HL-60 (cell line): ENCODE measurements around the gene TTLL13.

Experiments
- DNase-seq, 2 experiments: peaks; one replicate each; pipeline ENCODE4 v3.0.0-alpha.2; 2010 to 2020; ENCODE audit warnings: low read depth in 1 of 2, low spot score in 1 of 2
- H3K27ac ChIP-seq: fragments of 250-450 bp; sonication (Bioruptor Pico); replicated peaks from 2 replicates; pipeline ENCODE4 v1.5.1; 2020; ENCODE audit warnings: mild to moderate bottlenecking, moderate library complexity
- H3K27me3 ChIP-seq: fragments of 250-450 bp; sonication (Bioruptor Pico); 2 replicates; pipeline ENCODE4 v1.5.1; 2021; ENCODE audit warnings: mild to moderate bottlenecking, moderate library complexity; ENCODE audit not compliant: insufficient read depth, poor library complexity, severe bottlenecking
- H3K4me3 ChIP-seq: replicated peaks from 2 replicates; pipeline ENCODE4 v1.5.1; 2011; ENCODE audit warnings: mild to moderate bottlenecking, control low read depth, low read length; ENCODE audit not compliant: insufficient read depth
- CTCF ChIP-seq: IDR thresholded peaks from one replicate; pipeline ENCODE4 v1.5.1; 2011; ENCODE audit warnings: low read length, control low read depth, inconsistent platforms; ENCODE audit not compliant: insufficient read depth
- GABPA ChIP-seq: IDR thresholded peaks from 2 replicates; pipeline ENCODE4 v1.6.1; 2012; ENCODE audit warnings: low read depth
- POLR2AphosphoS5 ChIP-seq: IDR thresholded peaks from 2 replicates; pipeline ENCODE4 v1.6.1; 2012; ENCODE audit warnings: low read depth
- SPI1 ChIP-seq: IDR thresholded peaks from 2 replicates; pipeline ENCODE4 v1.6.1; 2012; ENCODE audit warnings: low read depth, mild to moderate bottlenecking, borderline replicate concordance
- TF ChIP-seq, protein P1 (sequence below): IDR thresholded peaks from 2 replicates; pipeline ENCODE4 v1.6.1; 2012; ENCODE audit warnings: low read depth; ENCODE audit not compliant: insufficient replicate concordance

Gene TTLL13

DNA sequence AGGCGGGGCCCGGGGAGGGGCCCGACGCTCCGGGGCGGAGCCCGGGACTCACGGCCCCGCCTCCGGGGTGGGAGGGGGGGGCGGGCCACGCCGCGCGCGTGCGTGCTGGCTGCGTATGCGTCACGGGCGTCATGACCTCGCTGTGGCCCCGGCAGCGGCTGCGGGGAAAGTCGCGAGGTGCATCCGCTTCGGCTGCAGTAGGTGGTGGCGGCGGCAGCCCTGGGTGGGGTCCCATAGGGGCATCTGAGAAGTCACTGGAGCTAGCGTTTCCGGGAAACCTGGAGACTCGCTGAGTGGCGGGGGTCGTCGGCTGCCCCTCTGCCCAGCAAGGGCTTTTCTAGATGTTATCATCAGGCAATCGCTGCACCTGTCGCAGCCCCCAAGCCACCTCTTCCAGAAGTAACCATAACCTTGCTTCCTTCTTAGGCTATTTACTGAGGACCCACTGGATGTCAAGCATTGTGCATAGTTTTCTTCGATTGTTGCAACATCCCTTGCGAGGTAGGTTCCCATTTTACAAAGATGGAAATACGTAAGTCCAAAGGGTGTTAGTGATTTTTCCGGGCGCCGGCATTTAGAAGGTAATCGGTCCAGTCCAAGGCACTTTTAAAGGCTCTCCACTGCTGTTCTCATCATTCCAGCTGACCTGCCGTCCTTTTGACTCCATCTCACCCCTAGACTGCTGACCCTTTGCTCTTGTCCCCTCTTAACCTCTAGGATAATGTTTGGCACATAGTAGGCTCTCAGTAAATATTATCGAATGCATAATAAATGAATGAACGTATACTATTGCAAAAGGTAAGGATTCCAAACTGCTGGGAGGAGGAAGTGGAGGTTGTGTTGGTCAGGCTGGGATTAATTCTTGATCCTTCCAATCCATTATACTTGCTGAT lies 15.0 kb upstream of the TTLL13 start, which contains the start of gene GDPGP1:
GDPGP1 (plus strand) TSS at position 114 of the 893 bp plus-strand sequence. CDS start 6,700 bp downstream, outside the sequence.
- no peak for DNase-seq
- no peaks in the 10 kb centered on the region for H3K27me3 ChIP-seq
- H3K4me3 ChIP-seq, result peak within 1 kb of the TSS; percentile 80
- TF ChIP-seq POLR2AphosphoS5 (peak; percentile 56; the same call in 1 of the 2 replicates), CTCF (no peak)
- peak within 1 kb of the TSS; percentile 80 for H3K27ac ChIP-seq

DNA sequence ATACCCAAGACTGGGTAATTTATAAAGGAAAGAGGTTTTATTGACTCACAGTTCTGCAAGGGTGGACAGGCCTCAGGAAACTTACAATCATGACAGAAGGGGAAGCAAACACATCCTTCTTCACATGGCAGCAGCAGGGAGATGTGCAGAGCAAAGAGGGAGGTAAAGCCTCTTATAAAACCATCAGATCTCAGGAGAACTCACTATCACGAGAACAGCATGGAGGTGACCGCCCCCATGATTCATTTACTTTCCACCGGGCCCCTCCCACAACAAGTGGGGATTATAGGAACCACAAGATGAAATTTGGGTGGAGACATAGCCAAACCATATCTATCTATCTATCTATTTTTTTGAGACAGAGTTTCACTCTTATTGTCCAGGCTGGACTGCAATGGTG lies 10.0 kb upstream of the TTLL13 start:
- DNase-seq, result no peak
- H3K27ac ChIP-seq, result no peak overlapping the region
- H3K4me3 ChIP-seq, result no peak overlapping the region
- H3K27me3 ChIP-seq, result no peaks in the 10 kb centered on the region
- TF ChIP-seq POLR2AphosphoS5 (no peak), GABPA (no peak), CTCF (no peak), SPI1 (no peak)
- TF ChIP-seq, protein P1, sequence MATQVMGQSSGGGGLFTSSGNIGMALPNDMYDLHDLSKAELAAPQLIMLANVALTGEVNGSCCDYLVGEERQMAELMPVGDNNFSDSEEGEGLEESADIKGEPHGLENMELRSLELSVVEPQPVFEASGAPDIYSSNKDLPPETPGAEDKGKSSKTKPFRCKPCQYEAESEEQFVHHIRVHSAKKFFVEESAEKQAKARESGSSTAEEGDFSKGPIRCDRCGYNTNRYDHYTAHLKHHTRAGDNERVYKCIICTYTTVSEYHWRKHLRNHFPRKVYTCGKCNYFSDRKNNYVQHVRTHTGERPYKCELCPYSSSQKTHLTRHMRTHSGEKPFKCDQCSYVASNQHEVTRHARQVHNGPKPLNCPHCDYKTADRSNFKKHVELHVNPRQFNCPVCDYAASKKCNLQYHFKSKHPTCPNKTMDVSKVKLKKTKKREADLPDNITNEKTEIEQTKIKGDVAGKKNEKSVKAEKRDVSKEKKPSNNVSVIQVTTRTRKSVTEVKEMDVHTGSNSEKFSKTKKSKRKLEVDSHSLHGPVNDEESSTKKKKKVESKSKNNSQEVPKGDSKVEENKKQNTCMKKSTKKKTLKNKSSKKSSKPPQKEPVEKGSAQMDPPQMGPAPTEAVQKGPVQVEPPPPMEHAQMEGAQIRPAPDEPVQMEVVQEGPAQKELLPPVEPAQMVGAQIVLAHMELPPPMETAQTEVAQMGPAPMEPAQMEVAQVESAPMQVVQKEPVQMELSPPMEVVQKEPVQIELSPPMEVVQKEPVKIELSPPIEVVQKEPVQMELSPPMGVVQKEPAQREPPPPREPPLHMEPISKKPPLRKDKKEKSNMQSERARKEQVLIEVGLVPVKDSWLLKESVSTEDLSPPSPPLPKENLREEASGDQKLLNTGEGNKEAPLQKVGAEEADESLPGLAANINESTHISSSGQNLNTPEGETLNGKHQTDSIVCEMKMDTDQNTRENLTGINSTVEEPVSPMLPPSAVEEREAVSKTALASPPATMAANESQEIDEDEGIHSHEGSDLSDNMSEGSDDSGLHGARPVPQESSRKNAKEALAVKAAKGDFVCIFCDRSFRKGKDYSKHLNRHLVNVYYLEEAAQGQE, result no peak

DNA sequence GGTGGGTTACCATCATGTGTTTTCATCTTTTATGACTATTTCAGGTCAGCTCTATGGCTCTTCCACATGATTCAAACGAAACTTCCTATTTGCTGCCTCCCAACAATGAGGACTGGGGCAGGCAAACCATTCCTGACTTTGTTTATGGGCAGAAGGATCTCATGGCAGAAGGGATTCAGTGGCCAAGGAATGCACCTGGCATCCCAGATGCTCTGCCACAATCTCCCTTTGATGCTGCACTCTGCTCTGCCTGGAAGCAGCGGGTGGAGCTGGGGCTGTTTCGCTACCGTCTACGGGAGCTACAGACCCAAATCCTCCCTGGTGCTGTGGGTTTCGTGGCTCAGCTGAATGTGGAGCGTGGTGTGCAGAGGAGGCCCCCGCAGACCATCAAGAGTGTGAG lies 8.5 kb upstream of the TTLL13 start:
- H3K27me3 ChIP-seq, result no peaks in the 10 kb centered on the region
- H3K27ac ChIP-seq, result no peak overlapping the region
- TF ChIP-seq CTCF, result no peak
- TF ChIP-seq SPI1, result no peak
- no peak for TF ChIP-seq GABPA
- TF ChIP-seq POLR2AphosphoS5, result no peak
- TF ChIP-seq, protein P1, result no peak
- no peak for DNase-seq
- no peak overlapping the region for H3K4me3 ChIP-seq
